ENCODE data around the gene RCAN2. TPM values are rescaled to one million over a fixed set of nuclear protein-coding genes. Genes with fewer than 3 reads are reported as not detected.

Gene RCAN2
- total RNA-seq, 1 experiment from 2014 or later, result not detected

DNA sequence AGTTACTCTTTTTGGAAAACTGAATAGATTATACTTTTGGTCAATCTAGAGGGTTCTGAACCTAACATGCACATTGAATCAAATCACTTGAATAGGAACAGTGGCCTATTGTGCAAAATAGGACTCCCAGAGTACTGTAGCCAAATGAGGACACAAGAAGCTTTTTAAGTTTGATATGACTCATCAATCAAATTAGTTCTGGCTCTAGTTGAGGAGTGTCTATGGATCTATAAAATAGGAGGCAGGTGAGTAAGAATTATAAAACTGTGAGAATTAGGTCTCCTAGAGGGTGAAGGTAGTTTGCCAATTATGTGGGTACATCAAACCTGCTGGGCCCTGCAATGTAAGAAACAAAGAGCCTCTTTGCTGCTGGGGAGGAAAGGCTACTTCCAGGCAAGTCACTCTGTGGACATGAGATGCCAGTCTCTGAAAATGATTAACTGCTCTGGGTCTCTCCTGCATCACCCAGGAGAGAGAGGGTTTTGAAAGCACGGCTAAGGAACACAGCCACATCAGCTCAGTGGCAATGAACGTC, 112.3 kb downstream of the RCAN2 start:
- Mint-ChIP-seq H3K36me3 (ENCODE audit: insufficient read depth, unreplicated experiment) (no peaks in the 10 kb centered on the region), H3K27me3 (ENCODE audit: insufficient read depth, unreplicated experiment) (peaks cover 10% of the 10 kb centered on the region), H3K27ac (ENCODE audit: unreplicated experiment) (no peak overlapping the region), H3K9me3 (ENCODE audit: unreplicated experiment) (no peaks in the 10 kb centered on the region), H3K4me3 (ENCODE audit: unreplicated experiment) (no peak overlapping the region), H3K4me1 (ENCODE audit: low read depth, unreplicated experiment) (no peaks in the 10 kb centered on the region)
- BruUV-seq (replicated peaks), result no TSS peak
- ChIA-PET POLR2A (interaction anchor here (0.5 kb wide), 1 partner anchor 269 kb away, joined by 4 read pairs; no protein-coding TSS in a partner anchor), CTCF (no interaction called here)
- Histone ChIP-seq H3K4me1 (no peaks in the 10 kb centered on the region), H3K27me3 (replicated peaks; ENCODE audit: control insufficient read depth, insufficient read depth, low read length) (no peaks in the 10 kb centered on the region), H3K9me3 (no peaks in the 10 kb centered on the region), H3K4me3 (ENCODE audit: low read depth, low read length) (no peak overlapping the region), H3K36me3 (ENCODE audit: control insufficient read depth, insufficient read depth, low read length) (no peaks in the 10 kb centered on the region)
- TF ChIP-seq, protein P1, sequence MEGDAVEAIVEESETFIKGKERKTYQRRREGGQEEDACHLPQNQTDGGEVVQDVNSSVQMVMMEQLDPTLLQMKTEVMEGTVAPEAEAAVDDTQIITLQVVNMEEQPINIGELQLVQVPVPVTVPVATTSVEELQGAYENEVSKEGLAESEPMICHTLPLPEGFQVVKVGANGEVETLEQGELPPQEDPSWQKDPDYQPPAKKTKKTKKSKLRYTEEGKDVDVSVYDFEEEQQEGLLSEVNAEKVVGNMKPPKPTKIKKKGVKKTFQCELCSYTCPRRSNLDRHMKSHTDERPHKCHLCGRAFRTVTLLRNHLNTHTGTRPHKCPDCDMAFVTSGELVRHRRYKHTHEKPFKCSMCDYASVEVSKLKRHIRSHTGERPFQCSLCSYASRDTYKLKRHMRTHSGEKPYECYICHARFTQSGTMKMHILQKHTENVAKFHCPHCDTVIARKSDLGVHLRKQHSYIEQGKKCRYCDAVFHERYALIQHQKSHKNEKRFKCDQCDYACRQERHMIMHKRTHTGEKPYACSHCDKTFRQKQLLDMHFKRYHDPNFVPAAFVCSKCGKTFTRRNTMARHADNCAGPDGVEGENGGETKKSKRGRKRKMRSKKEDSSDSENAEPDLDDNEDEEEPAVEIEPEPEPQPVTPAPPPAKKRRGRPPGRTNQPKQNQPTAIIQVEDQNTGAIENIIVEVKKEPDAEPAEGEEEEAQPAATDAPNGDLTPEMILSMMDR (IDR thresholded peaks at IDR 0.05; ENCODE audit: insufficient read depth in 1 of 2, low read depth in 1 of 2, low read length in 1 of 2, severe bottlenecking in 1 of 2, unreplicated experiment in 1 of 2), result no peak
- DNase-seq, result no peak
- intact Hi-C loops (cut with micrococcal nuclease; ENCODE audit: unreplicated experiment), result no loop called here

DNA sequence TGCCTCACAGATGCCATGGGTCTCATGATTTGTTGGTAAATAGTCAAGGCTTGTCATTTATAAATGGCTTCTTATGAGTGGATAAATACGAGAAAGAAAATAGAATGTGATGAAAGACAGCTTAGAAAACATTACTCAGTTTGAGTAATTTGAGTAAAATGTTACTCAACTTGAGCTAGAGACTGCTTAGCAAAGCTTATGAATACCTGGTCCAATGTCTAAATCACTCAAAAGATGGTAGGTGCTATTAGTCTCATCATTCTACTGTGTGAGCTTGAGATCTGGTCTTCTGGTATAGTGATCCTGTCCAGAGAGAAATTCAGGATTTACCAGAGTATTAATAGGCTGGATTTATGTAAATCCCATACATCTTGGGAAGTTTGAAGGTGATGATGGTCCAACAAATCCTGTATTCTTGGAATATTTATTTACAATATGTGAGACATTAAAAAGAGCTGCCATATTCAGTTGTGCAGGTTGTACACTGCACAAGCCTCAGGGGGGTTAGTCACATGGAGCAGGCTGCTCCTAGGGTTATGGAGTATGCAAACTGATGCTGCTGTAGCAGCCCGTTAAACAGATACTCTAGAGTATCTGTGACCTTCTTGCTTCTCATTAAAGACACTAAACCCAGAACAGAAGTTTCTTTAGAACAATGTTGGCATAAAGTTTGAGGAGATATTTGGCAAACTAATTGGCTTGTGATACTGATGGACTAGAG, 112.9 kb downstream of the RCAN2 start:
- no peaks in the 10 kb centered on the region for H3K36me3 Mint-ChIP-seq (ENCODE audit: insufficient read depth, unreplicated experiment)
- peaks cover 10% of the 10 kb centered on the region for H3K27me3 Mint-ChIP-seq (ENCODE audit: insufficient read depth, unreplicated experiment)
- POLR2A ChIA-PET, result interaction anchor here (0.5 kb wide), 1 partner anchor 269 kb away, joined by 4 read pairs; no protein-coding TSS in a partner anchor
- no peak overlapping the region for H3K4me3 Mint-ChIP-seq (ENCODE audit: unreplicated experiment)
- intact Hi-C loops (cut with micrococcal nuclease; ENCODE audit: unreplicated experiment), result no loop called here
- H3K4me1 Mint-ChIP-seq (ENCODE audit: low read depth, unreplicated experiment), result no peaks in the 10 kb centered on the region
- no peak overlapping the region for H3K4me3 ChIP-seq (ENCODE audit: low read depth, low read length)
- no peaks in the 10 kb centered on the region for H3K27me3 ChIP-seq (replicated peaks; ENCODE audit: control insufficient read depth, insufficient read depth, low read length)
- no peaks in the 10 kb centered on the region for H3K9me3 ChIP-seq
- CTCF ChIA-PET, result no interaction called here
- H3K36me3 ChIP-seq (ENCODE audit: control insufficient read depth, insufficient read depth, low read length), result no peaks in the 10 kb centered on the region
- H3K27ac Mint-ChIP-seq (ENCODE audit: unreplicated experiment), result no peak overlapping the region
- TF ChIP-seq, protein P1 (IDR thresholded peaks at IDR 0.05; ENCODE audit: insufficient read depth in 1 of 2, low read depth in 1 of 2, low read length in 1 of 2, severe bottlenecking in 1 of 2, unreplicated experiment in 1 of 2), result no peak
- no TSS peak for BruUV-seq (replicated peaks)
- no peaks in the 10 kb centered on the region for H3K4me1 ChIP-seq
- no peak for DNase-seq
- H3K9me3 Mint-ChIP-seq (ENCODE audit: unreplicated experiment), result no peaks in the 10 kb centered on the region

DNA sequence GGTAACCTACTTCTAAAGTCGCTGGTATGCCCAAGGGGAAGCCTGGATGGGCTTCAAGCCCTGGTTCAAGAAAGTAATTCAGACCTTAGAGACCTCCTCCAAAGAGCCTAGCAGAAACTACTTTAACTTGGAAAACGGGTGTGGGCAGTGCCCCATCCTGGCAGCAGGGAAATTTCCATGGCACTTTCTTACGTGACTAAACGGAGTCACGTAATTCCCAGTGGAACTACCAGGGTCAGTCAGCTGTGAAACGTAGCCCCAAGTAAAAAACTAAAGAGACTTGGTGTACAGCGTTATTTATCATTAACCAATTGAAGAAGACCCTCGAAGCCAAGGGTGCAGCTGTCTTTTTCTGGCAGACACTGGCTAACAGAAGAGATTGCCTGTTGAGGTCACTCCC, 114.0 kb downstream of the RCAN2 start:
- Mint-ChIP-seq H3K27me3 (ENCODE audit: insufficient read depth, unreplicated experiment) (peaks cover 10% of the 10 kb centered on the region), H3K27ac (ENCODE audit: unreplicated experiment) (no peak overlapping the region), H3K4me1 (ENCODE audit: low read depth, unreplicated experiment) (no peaks in the 10 kb centered on the region), H3K9me3 (ENCODE audit: unreplicated experiment) (no peaks in the 10 kb centered on the region), H3K36me3 (ENCODE audit: insufficient read depth, unreplicated experiment) (no peaks in the 10 kb centered on the region), H3K4me3 (ENCODE audit: unreplicated experiment) (no peak overlapping the region)
- Histone ChIP-seq H3K9me3 (no peaks in the 10 kb centered on the region), H3K27me3 (replicated peaks; ENCODE audit: control insufficient read depth, insufficient read depth, low read length) (no peaks in the 10 kb centered on the region), H3K4me1 (no peaks in the 10 kb centered on the region), H3K4me3 (ENCODE audit: low read depth, low read length) (no peak overlapping the region), H3K36me3 (ENCODE audit: control insufficient read depth, insufficient read depth, low read length) (no peaks in the 10 kb centered on the region)
- TF ChIP-seq, protein P1 (IDR thresholded peaks at IDR 0.05; ENCODE audit: insufficient read depth in 1 of 2, low read depth in 1 of 2, low read length in 1 of 2, severe bottlenecking in 1 of 2, unreplicated experiment in 1 of 2), result no peak
- ChIA-PET CTCF (no interaction called here), POLR2A (no interaction called here)
- intact Hi-C loops (cut with micrococcal nuclease; ENCODE audit: unreplicated experiment), result no loop called here
- BruUV-seq (replicated peaks), result no TSS peak
- no peak for DNase-seq

Measured in Caco-2 (cell line).